Natural killer cell treated with Interleukin-12 subunit alpha and Interleukin-12 subunit beta and Interleukin-15 and Interleukin-18, amount 100 ng/mL, for 72 hours (primary cell): ENCODE results near the gene SLC13A1. TPM values are rescaled to one million over a fixed set of nuclear protein-coding genes. Genes with fewer than 3 reads are reported as not detected.

Experiments used
- ATAC-seq, 2 donors: fragments of 150-1000 bp; cut with Tn5 transposase in 1 of 2; sonication (Bioruptor Pico), chemical (Tn5 transposase) in 1 of 2; 2 replicates each; pipeline ENCODE4 v1.10.0; 2021
- DNase-seq: peaks from one replicate; pipeline ENCODE4 v3.0.0; 2022; ENCODE audit warnings: low spot score
- H3K27ac Mint-ChIP-seq, 2 donors: 1 replicate in 1 of 2; 2 replicates in 1 of 2; pipeline ENCODE4 v1.8.0; 2022; ENCODE audit warnings: mixed read lengths in 2 of 2, mild to moderate bottlenecking in 1 of 2, moderate library complexity in 1 of 2
- H3K27me3 Mint-ChIP-seq, 2 donors: 1 replicate in 1 of 2; 2 replicates in 1 of 2; pipeline ENCODE4 v1.8.0; 2022; ENCODE audit warnings: mixed read lengths in 2 of 2
- H3K36me3 Mint-ChIP-seq: one replicate; pipeline ENCODE4 v1.8.0; 2022; ENCODE audit warnings: mixed read lengths
- H3K4me1 Mint-ChIP-seq, 2 donors: 1 replicate in 1 of 2; 2 replicates in 1 of 2; pipeline ENCODE4 v1.8.0; 2022; ENCODE audit warnings: low read depth in 2 of 2, mixed read lengths in 2 of 2, mild to moderate bottlenecking in 1 of 2
- H3K4me3 Mint-ChIP-seq: one replicate; pipeline ENCODE4 v1.8.0; 2022; ENCODE audit warnings: mixed read lengths
- H3K9me3 Mint-ChIP-seq: 2 replicates; pipeline ENCODE4 v1.8.0; 2022; ENCODE audit warnings: mixed read lengths
- total RNA-seq, 2 donors: library from RNA; stranded (reverse); gene quantifications; one replicate each; pipeline ENCODE4 v1.2.3, GENCODE V29; 2022

The SLC13A1 gene
- total RNA-seq, 2 donors from 2014 or later = not detected

- H3K9me3 Mint-ChIP-seq = peaks cover 20% of the 10 kb centered on the region
- no peak overlapping the region for H3K4me3 Mint-ChIP-seq
- ATAC-seq (no peak), DNase-seq (no peak)
- no peaks in the 10 kb centered on the region for H3K4me1 Mint-ChIP-seq
- H3K27ac Mint-ChIP-seq = no peak overlapping the region
- no peaks in the 10 kb centered on the region for H3K36me3 Mint-ChIP-seq
- no peaks in the 10 kb centered on the region for H3K27me3 Mint-ChIP-seq
These were observed 11.8 kb upstream of the SLC13A1 start for GRCh38 chr7:123211545-123211944.

GRCh38 chr7:123210986-123211385, 11.2 kb upstream of the SLC13A1 start:
- Mint-ChIP-seq H3K9me3 (peaks cover 23% of the 10 kb centered on the region), H3K4me3 (no peak overlapping the region), H3K27me3 (no peaks in the 10 kb centered on the region), H3K36me3 (no peaks in the 10 kb centered on the region), H3K27ac (no peak overlapping the region), H3K4me1 (no peaks in the 10 kb centered on the region)
- no peak for DNase-seq
- no peak for ATAC-seq

GRCh38 chr7:123209786-123210185, 10.0 kb upstream of the SLC13A1 start:
- H3K36me3 Mint-ChIP-seq = no peaks in the 10 kb centered on the region
- H3K27me3 Mint-ChIP-seq = no peaks in the 10 kb centered on the region
- ATAC-seq (no peak), DNase-seq (no peak)
- H3K4me3 Mint-ChIP-seq = no peak overlapping the region
- no peaks in the 10 kb centered on the region for H3K4me1 Mint-ChIP-seq
- peaks cover 18% of the 10 kb centered on the region for H3K9me3 Mint-ChIP-seq
- H3K27ac Mint-ChIP-seq = no peak overlapping the region

GRCh38 chr7:123208793-123209192, 9.0 kb upstream of the SLC13A1 start:
- H3K9me3 Mint-ChIP-seq = peaks cover 13% of the 10 kb centered on the region
- no peaks in the 10 kb centered on the region for H3K4me1 Mint-ChIP-seq
- H3K4me3 Mint-ChIP-seq = no peak overlapping the region
- ATAC-seq (no peak), DNase-seq (no peak)
- no peaks in the 10 kb centered on the region for H3K36me3 Mint-ChIP-seq
- no peaks in the 10 kb centered on the region for H3K27me3 Mint-ChIP-seq
- no peak overlapping the region for H3K27ac Mint-ChIP-seq

GRCh38 chr7:123204206-123204835, 4.6 kb upstream of the SLC13A1 start:
- Mint-ChIP-seq H3K27me3 (no peaks in the 10 kb centered on the region), H3K4me1 (no peaks in the 10 kb centered on the region), H3K9me3 (peaks cover 17% of the 10 kb centered on the region), H3K4me3 (no peak overlapping the region), H3K36me3 (no peaks in the 10 kb centered on the region), H3K27ac (no peak overlapping the region)
- no peak for DNase-seq
- ATAC-seq = no peak

- Mint-ChIP-seq H3K4me3 (no peak overlapping the region), H3K27ac (no peak overlapping the region), H3K36me3 (no peaks in the 10 kb centered on the region), H3K27me3 (no peaks in the 10 kb centered on the region), H3K4me1 (no peaks in the 10 kb centered on the region), H3K9me3 (peaks cover 8% of the 10 kb centered on the region)
- DNase-seq (no peak), ATAC-seq (no peak)
These were observed 2.1 kb upstream of the SLC13A1 start for GRCh38 chr7:123201901-123202300.

- H3K4me3 Mint-ChIP-seq = no peak overlapping the region
- no peaks in the 10 kb centered on the region for H3K4me1 Mint-ChIP-seq
- ATAC-seq (no peak), DNase-seq (no peak)
- peaks cover 10% of the 10 kb centered on the region for H3K9me3 Mint-ChIP-seq
- no peak overlapping the region for H3K27ac Mint-ChIP-seq
- no peaks in the 10 kb centered on the region for H3K36me3 Mint-ChIP-seq
- H3K27me3 Mint-ChIP-seq = no peaks in the 10 kb centered on the region
These were observed 809 bp downstream of the SLC13A1 start for GRCh38 chr7:123198668-123199652.

- Mint-ChIP-seq H3K36me3 (no peaks in the 10 kb centered on the region), H3K27me3 (no peaks in the 10 kb centered on the region)
These were observed 1.7 kb downstream of the SLC13A1 start for GRCh38 chr7:123198111-123198510.

GRCh38 chr7:123193235-123193634, 6.5 kb downstream of the SLC13A1 start:
- H3K27me3 Mint-ChIP-seq = no peaks in the 10 kb centered on the region
- no peak overlapping the region for H3K27ac Mint-ChIP-seq
- DNase-seq (no peak), ATAC-seq (no peak)
- H3K9me3 Mint-ChIP-seq = peaks cover 17% of the 10 kb centered on the region
- no peak overlapping the region for H3K4me3 Mint-ChIP-seq
- no peaks in the 10 kb centered on the region for H3K36me3 Mint-ChIP-seq
- no peaks in the 10 kb centered on the region for H3K4me1 Mint-ChIP-seq

More at GRCh38 chr7:123198111-123198510, 1.7 kb downstream of the SLC13A1 start:
- H3K9me3 Mint-ChIP-seq = peaks cover 14% of the 10 kb centered on the region
- no peaks in the 10 kb centered on the region for H3K4me1 Mint-ChIP-seq
- DNase-seq (no peak), ATAC-seq (no peak)
- no peak overlapping the region for H3K4me3 Mint-ChIP-seq
- no peak overlapping the region for H3K27ac Mint-ChIP-seq

GRCh38 chr7:123191132-123191531, 8.6 kb downstream of the SLC13A1 start:
- H3K27me3 Mint-ChIP-seq = no peaks in the 10 kb centered on the region
- peaks cover 20% of the 10 kb centered on the region for H3K9me3 Mint-ChIP-seq
- H3K36me3 Mint-ChIP-seq = no peaks in the 10 kb centered on the region
- H3K4me3 Mint-ChIP-seq = no peak overlapping the region
- no peaks in the 10 kb centered on the region for H3K4me1 Mint-ChIP-seq
- ATAC-seq = no peak
- no peak for DNase-seq
- H3K27ac Mint-ChIP-seq = no peak overlapping the region

GRCh38 chr7:123190109-123190831, 9.5 kb downstream of the SLC13A1 start:
- Mint-ChIP-seq H3K36me3 (no peaks in the 10 kb centered on the region), H3K4me3 (no peak overlapping the region), H3K27me3 (no peaks in the 10 kb centered on the region), H3K27ac (no peak overlapping the region), H3K9me3 (peaks cover 20% of the 10 kb centered on the region), H3K4me1 (no peaks in the 10 kb centered on the region)
- no peak for ATAC-seq
- DNase-seq = no peak

GRCh38 chr7:123185756-123186155, 14.0 kb downstream of the SLC13A1 start:
- no peak overlapping the region for H3K4me3 Mint-ChIP-seq
- H3K27ac Mint-ChIP-seq = no peak overlapping the region
- H3K4me1 Mint-ChIP-seq = no peaks in the 10 kb centered on the region
- H3K9me3 Mint-ChIP-seq = peaks cover 16% of the 10 kb centered on the region
- DNase-seq (no peak), ATAC-seq (no peak)
- peaks cover 6% of the 10 kb centered on the region for H3K36me3 Mint-ChIP-seq
- H3K27me3 Mint-ChIP-seq = no peaks in the 10 kb centered on the region

GRCh38 chr7:123184271-123184670, 15.5 kb downstream of the SLC13A1 start:
- Mint-ChIP-seq H3K9me3 (peaks cover 19% of the 10 kb centered on the region), H3K36me3 (peaks cover 6% of the 10 kb centered on the region), H3K4me1 (no peaks in the 10 kb centered on the region), H3K27ac (no peak overlapping the region), H3K4me3 (no peak overlapping the region), H3K27me3 (no peaks in the 10 kb centered on the region)
- no peak for DNase-seq
- no peak for ATAC-seq

- no peaks in the 10 kb centered on the region for H3K27me3 Mint-ChIP-seq
- no peak for ATAC-seq
- no peaks in the 10 kb centered on the region for H3K4me1 Mint-ChIP-seq
- H3K4me3 Mint-ChIP-seq = no peak overlapping the region
- no peak for DNase-seq
- H3K36me3 Mint-ChIP-seq = peaks cover 6% of the 10 kb centered on the region
- H3K27ac Mint-ChIP-seq = no peak overlapping the region
- peaks cover 17% of the 10 kb centered on the region for H3K9me3 Mint-ChIP-seq
These were observed 16.3 kb downstream of the SLC13A1 start for GRCh38 chr7:123183431-123183830.
